Hematopoietic multipotent progenitor cell treated with erythropoietin and hydrocortisone succinate and interleukin-3 and kit ligand, for 8 days (in vitro differentiated cells): Measurements from ENCODE around the gene SLC4A7.
"Not testable (repeated sequence)": the region's sequence is repeated elsewhere in the genome, so short reads cannot be mapped to it uniquely, and the experiment has no call there.

Experiments used
- DNase-seq: peaks from one replicate; pipeline ENCODE4 v3.0.0-alpha.2; 2015

The SLC4A7 gene

GRCh38 chr3:27486336-27486735 lies 2.2 kb upstream of the SLC4A7 start:
- DNase-seq = no peak

GRCh38 chr3:27485866-27486265 lies 1.7 kb upstream of the SLC4A7 start:
- no peak for DNase-seq

- DNase-seq = peak; percentile 56
Observed at GRCh38 chr3:27483117-27484014, 818 bp downstream of the SLC4A7 start.

- no peak for DNase-seq
Observed at GRCh38 chr3:27479806-27480543, 4.2 kb downstream of the SLC4A7 start.

GRCh38 chr3:27471923-27472550 lies 12.1 kb downstream of the SLC4A7 start:
- no peak for DNase-seq

DNA sequence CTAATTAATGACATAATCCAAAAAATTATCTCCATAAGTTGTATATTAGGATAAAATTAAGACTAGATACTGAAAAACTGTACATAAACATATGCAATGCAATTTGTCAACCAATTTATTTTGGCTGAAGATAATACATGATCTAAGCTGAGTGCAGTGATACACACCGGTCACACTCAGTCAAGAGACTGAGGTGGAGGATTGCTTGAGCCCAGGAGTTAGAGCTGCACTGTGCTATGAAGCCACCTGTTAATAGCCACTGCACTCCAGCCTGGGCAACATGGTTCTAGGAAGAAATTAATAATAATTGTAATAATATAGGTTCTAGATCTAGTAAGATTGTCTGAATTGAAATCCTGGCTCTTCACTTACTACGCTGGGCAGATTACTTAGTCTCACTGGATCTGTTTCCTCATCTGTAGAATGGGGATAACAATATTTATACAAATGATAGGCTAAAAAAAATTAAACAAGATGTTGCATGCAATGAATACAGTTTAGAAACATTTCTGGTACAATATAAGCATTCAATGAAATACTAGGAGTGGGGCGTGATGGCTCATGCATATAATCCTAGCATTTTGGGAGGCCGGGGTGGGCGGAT lies 15.8 kb downstream of the SLC4A7 start:
- no peak for DNase-seq

DNA sequence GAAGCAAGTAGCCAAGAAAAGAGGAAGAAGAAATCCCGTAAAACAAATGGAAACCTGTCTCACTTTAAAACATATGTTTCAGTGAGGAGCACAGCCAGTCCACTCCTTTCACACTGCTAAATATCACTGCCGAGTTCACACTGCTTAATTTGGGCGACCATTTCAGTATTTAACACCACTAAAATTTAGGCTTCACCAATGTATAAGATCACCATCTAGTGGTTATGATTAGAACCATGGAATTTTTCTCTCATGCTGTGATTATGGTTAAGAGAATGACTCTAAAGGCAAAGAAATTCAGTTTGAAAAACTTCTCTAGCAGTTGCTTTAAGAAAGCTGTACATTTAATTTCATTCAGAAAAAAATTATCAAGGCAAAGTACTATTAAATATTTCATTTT lies 16.6 kb downstream of the SLC4A7 start:
- DNase-seq = peak; percentile 66

GRCh38 chr3:27464646-27465045 lies 19.5 kb downstream of the SLC4A7 start:
- no peak for DNase-seq

GRCh38 chr3:27462228-27462627 lies 22.0 kb downstream of the SLC4A7 start:
- DNase-seq = no peak

DNA sequence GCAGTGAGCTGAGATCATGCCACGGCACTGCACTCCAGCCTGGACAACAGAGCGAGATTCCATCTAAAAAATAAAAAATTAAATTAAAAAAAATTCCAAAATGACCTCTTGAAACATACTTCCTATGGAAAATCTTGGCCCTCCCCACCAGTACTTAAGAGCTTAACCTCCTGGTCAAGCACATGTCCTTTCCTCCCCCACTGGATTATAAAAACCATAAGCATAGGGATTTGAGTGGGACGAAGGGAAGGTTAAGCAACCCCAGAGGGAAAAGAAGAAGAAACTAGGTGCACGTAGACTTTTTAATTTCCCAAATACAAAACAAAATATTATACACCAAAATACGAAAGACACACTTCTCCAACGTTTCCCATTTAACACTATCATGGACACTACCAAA lies 25.3 kb downstream of the SLC4A7 start:
- DNase-seq = no peak

DNA sequence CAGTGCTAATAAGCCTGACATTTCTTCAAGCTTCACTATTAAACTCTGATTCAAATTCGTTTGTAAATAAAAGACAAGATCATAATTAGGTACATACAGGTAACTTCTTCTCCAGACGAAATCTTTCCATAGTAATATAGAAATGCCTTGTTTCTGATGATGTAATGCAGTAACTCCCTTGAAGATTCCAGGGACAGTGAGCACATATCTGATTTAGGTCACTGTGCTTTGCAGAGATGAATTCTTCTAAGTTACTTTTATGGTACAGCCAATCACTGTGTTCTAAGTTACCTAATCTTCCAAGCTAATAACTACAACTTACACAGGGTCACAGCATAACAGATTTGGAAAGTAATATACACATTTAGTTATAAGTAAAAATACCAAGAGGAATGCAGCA lies 27.6 kb downstream of the SLC4A7 start:
- no peak for DNase-seq

GRCh38 chr3:27454914-27455313 lies 29.3 kb downstream of the SLC4A7 start:
- DNase-seq = no peak

DNA sequence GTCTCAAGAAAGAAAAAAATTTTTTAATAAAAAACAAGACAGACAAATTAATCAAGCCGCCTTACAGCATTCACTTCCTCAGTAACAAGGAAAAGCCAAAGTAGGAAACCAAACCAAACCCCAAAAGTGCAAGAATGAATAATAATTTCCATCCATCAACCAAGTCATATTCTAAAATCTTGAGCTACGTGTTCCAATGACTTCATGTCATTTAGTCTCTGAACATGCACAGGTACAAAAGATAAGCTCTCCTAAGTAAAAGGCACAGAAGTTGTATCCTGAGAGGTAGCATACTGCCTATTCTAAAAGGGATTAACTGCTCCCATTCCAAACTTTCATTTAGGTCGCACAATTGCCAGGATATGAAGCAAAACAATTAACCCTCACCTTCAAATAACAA lies 29.7 kb downstream of the SLC4A7 start:
- no peak for DNase-seq

GRCh38 chr3:27452368-27453090 lies 31.7 kb downstream of the SLC4A7 start:
- DNase-seq = no peak

DNA sequence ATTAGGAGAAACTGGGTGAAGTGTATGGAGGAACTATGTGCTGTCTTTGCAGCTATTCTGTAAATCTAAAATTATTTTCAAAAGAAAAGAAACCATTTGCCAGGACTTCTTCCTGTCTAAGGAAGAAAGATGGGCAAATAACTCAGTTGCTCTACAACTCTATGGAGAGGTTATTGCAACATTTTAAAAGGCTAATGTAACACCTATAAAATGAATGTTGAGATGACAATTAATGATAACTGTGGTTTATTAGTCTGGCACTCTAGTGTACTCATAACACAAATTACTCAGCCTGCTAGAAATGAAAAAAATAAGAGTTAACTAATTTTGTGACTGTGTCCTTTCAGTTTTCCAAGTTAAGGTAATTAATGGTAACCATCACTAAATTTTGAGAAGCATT lies 32.3 kb downstream of the SLC4A7 start:
- no peak for DNase-seq

- DNase-seq = no peak
Observed at GRCh38 chr3:27451251-27451650, 32.9 kb downstream of the SLC4A7 start.

DNA sequence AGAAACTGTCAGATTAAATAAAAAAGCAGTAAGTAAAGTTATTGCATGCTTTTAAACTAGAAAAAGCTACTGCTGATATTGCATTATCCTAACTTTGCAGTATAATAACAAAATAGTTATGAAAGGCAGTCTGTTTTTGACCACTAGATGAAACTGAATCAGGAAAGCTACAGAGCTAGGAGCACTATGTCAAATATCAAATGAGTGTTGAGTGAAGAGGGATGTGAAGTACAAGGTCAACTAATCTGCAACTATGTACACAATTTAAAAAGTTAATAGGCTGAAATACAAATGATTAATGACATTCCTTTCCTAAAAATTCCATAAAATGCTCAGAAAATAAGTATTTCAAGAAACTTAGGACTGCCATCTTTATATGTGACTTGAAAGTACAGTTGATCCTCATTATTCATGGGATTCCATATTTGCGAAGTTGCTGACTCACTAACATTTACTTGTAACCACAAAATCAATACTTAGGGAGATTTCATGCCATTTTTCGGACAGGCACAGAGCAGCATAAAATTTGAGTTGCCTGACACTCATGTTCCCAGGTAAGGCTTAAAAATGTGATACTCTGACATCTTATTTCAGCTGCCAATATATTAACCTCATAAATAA lies 34.5 kb downstream of the SLC4A7 start:
- DNase-seq = no peak

DNA sequence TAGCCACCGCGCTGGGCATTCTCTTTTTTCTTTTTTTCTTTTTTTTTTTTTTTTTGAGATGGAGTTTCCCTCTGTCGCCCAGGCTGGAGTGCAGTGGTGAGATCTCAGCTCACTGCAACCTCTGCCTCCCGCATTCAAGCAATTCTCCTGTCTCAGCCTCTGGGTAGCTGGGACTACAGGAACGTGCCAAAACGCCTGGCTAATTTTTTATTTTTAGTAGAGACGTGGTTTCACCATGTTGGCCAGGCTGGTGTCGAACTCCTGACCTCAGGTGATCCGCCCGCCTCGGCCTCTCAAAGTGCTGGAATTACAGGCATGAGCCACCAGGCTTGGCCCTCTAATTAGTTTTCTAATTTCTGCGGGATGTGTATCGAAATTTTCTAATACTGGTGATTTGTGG lies 41.2 kb downstream of the SLC4A7 start:
- not testable (repeated sequence) for DNase-seq

DNA sequence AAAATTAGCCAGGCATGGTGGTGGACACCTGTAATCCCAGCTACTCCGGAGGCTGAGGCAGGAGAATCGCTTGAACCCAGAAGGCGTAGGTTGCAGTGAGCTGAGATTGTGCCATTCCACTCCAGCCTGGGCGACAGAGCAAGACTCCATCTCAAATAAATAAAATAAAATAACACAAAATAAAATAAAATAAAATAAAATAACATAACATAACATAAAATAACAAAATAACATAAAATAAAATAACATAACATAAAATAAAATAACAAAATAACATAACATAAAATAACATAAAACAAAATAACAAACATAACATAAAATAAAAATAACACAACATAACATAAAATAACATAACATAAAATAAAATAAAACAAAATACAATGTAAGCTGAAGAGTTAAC lies 45.8 kb downstream of the SLC4A7 start:
- DNase-seq = not testable (repeated sequence)

GRCh38 chr3:27431116-27431515 lies 53.1 kb downstream of the SLC4A7 start:
- DNase-seq = no peak

- DNase-seq = no peak
Observed at GRCh38 chr3:27429909-27430308, 54.3 kb downstream of the SLC4A7 start.

DNA sequence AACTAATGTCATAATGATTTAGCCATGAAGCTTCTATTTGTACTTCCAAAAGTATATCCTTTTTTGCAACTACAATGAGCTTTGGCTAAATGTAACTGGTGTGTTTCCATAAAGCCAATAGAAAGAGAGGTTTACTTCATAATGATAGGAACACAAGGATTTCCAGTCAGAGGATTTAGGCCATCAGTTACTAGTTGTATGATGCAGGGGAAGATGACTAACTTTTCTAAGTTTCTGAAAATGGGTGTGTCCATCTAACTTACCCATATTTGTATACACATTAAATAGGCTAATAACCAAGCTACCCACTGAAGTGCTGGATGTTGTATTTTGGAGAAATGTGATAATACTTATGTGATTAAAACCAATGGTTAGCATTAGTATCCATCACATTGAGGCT lies 55.7 kb downstream of the SLC4A7 start:
- no peak for DNase-seq
